HepG2 (cell line): ENCODE results near the gene RASAL1.

Source experiments
- ARHGAP35 ChIP-seq: sonication (generic); formaldehyde crosslinking; IDR thresholded peaks from 2 replicates; pipeline ENCODE4 v1.9.0; 2022; ENCODE audit warnings: mild to moderate bottlenecking, inconsistent platforms, moderate library complexity, missing genetic modification reagents, borderline replicate concordance
- FOXM1 ChIP-seq: sonication (generic); formaldehyde crosslinking; IDR thresholded peaks from 2 replicates; pipeline ENCODE4 v1.5.0; 2020; ENCODE audit warnings: missing genetic modification reagents
- NFATC3 ChIP-seq: sonication (generic); formaldehyde crosslinking; IDR thresholded peaks from 2 replicates; pipeline ENCODE4 v1.5.1; 2020; ENCODE audit warnings: mild to moderate bottlenecking, missing genetic modification reagents
- POLR2AphosphoS5 ChIP-seq: IDR thresholded peaks from 2 replicates; pipeline ENCODE4 v1.6.1; 2012; ENCODE audit warnings: low read depth, low read length
- SIX4 ChIP-seq: sonication (generic); formaldehyde crosslinking; IDR thresholded peaks from 2 replicates; pipeline ENCODE4 v1.4.0; 2020; ENCODE audit warnings: missing genetic modification reagents
- ZNF12 ChIP-seq: sonication (generic); formaldehyde crosslinking; IDR thresholded peaks from 2 replicates; pipeline ENCODE4 v1.5.0; 2020; ENCODE audit warnings: missing genetic modification reagents
- ZNF431 ChIP-seq: sonication (generic); formaldehyde crosslinking; IDR thresholded peaks from 2 replicates; pipeline ENCODE4 v1.9.0; 2022; ENCODE audit warnings: missing genetic modification reagents, low read depth, mild to moderate bottlenecking, borderline replicate concordance
- ZNF883 ChIP-seq: sonication (generic); formaldehyde crosslinking; IDR thresholded peaks from 2 replicates; pipeline ENCODE4 v1.5.1; 2020; ENCODE audit warnings: mild to moderate bottlenecking, missing genetic modification reagents; ENCODE audit errors: not compliant biosample characterization
- TF ChIP-seq, protein P1 (sequence below): sonication (generic); IDR thresholded peaks from 2 replicates; pipeline ENCODE4 v1.6.1; 2016; ENCODE audit warnings: low read depth, borderline replicate concordance
- TF ChIP-seq, protein P2 (sequence below): sonication (generic); formaldehyde crosslinking; IDR thresholded peaks from 2 replicates; pipeline ENCODE4 v1.5.0; 2020; ENCODE audit warnings: mild to moderate bottlenecking, low read depth, missing genetic modification reagents, borderline replicate concordance
- TF ChIP-seq, protein P3 (sequence below): sonication (generic); formaldehyde crosslinking; IDR thresholded peaks from 2 replicates; pipeline ENCODE4 v1.5.1; 2020; ENCODE audit warnings: mild to moderate bottlenecking, missing genetic modification reagents, moderate library complexity
- TF ChIP-seq, protein P4 (sequence below): sonication (generic); formaldehyde crosslinking; IDR thresholded peaks from 2 replicates; pipeline ENCODE4 v1.5.0; 2020; ENCODE audit warnings: mild to moderate bottlenecking, missing genetic modification reagents, moderate library complexity

DNA sequence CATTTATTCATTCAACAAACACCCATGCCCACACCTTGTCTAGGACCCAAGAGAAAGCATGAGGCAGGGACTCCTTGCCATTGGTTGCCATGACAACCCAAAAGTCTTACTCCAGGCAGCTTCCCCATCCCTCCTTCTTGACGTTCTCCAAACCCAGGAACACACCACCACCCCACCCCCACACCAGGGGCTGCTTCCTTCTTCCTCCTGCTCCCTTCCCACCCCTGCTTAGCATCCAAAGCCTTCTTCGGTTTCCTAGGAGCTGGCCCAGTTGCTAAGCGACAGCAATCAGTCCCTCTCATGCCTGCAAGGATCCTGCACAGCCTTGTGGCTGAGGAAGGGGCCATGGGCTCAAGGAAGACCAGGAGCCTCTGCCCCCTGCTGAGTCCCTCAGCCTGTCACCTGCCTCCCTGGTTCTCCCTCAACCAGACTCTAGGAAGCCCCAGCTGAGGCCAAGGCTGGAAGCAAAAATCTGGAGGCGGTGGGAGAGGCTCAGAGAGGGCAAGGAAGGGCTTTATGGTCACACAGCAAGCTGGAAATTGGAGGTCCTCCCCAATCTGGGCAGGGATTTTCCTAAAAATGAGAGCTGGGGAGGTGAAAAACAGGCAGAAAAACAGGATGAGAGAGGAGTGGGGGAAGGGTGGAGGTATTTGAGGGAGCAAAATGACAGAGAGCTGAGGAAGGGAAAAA is 15.4 kb downstream of the RASAL1 start:
- TF ChIP-seq, protein P1, sequence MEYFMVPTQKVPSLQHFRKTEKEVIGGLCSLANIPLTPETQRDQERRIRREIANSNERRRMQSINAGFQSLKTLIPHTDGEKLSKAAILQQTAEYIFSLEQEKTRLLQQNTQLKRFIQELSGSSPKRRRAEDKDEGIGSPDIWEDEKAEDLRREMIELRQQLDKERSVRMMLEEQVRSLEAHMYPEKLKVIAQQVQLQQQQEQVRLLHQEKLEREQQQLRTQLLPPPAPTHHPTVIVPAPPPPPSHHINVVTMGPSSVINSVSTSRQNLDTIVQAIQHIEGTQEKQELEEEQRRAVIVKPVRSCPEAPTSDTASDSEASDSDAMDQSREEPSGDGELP, result no peak
- TF ChIP-seq, protein P2, sequence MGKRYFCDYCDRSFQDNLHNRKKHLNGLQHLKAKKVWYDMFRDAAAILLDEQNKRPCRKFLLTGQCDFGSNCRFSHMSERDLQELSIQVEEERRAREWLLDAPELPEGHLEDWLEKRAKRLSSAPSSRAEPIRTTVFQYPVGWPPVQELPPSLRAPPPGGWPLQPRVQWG (CRISPR knock-in tag), result no peak
- TF ChIP-seq SIX4 (CRISPR knock-in tag) (no peak), FOXM1 (no peak), ARHGAP35 (CRISPR knock-in tag) (no peak), ZNF12 (no peak), NFATC3 (CRISPR knock-in tag) (no peak), ZNF431 (CRISPR knock-in tag) (no peak), ZNF883 (CRISPR knock-in tag) (no peak), POLR2AphosphoS5 (no peak)
- TF ChIP-seq, protein P3, sequence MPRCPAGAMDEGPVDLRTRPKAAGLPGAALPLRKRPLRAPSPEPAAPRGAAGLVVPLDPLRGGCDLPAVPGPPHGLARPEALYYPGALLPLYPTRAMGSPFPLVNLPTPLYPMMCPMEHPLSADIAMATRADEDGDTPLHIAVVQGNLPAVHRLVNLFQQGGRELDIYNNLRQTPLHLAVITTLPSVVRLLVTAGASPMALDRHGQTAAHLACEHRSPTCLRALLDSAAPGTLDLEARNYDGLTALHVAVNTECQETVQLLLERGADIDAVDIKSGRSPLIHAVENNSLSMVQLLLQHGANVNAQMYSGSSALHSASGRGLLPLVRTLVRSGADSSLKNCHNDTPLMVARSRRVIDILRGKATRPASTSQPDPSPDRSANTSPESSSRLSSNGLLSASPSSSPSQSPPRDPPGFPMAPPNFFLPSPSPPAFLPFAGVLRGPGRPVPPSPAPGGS (CRISPR knock-in tag), result no peak
- TF ChIP-seq, protein P4, sequence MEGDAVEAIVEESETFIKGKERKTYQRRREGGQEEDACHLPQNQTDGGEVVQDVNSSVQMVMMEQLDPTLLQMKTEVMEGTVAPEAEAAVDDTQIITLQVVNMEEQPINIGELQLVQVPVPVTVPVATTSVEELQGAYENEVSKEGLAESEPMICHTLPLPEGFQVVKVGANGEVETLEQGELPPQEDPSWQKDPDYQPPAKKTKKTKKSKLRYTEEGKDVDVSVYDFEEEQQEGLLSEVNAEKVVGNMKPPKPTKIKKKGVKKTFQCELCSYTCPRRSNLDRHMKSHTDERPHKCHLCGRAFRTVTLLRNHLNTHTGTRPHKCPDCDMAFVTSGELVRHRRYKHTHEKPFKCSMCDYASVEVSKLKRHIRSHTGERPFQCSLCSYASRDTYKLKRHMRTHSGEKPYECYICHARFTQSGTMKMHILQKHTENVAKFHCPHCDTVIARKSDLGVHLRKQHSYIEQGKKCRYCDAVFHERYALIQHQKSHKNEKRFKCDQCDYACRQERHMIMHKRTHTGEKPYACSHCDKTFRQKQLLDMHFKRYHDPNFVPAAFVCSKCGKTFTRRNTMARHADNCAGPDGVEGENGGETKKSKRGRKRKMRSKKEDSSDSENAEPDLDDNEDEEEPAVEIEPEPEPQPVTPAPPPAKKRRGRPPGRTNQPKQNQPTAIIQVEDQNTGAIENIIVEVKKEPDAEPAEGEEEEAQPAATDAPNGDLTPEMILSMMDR, result no peak
